T-helper 1 cell treated with Interleukin-12 subunit alpha and Interleukin-12 subunit beta and Interleukin-4 antibody, amounts not matched to agents 30 μg/mL and 1 μg/mL, for 36 hours (primary cell): ENCODE data around the gene TBXAS1.

ENCODE experiments used
- H3K27ac Mint-ChIP-seq: one replicate; pipeline ENCODE4 v1.8.0; 2021; ENCODE audit warnings: mild to moderate bottlenecking, mixed read lengths
- H3K27me3 Mint-ChIP-seq: one replicate; pipeline ENCODE4 v1.8.0; 2021; ENCODE audit warnings: low read depth, mixed read lengths
- H3K36me3 Mint-ChIP-seq: one replicate; pipeline ENCODE4 v1.8.0; 2021; ENCODE audit warnings: low read depth, mixed read lengths
- H3K4me1 Mint-ChIP-seq: one replicate; pipeline ENCODE4 v1.8.0; 2021; ENCODE audit warnings: low read depth, mixed read lengths
- H3K4me3 Mint-ChIP-seq: one replicate; pipeline ENCODE4 v1.8.0; 2021; ENCODE audit warnings: mild to moderate bottlenecking, moderate library complexity, mixed read lengths
- H3K9me3 Mint-ChIP-seq: one replicate; pipeline ENCODE4 v1.8.0; 2021; ENCODE audit warnings: mixed read lengths

The TBXAS1 gene

GRCh38 chr7:139984642-139985539, 155.8 kb downstream of the TBXAS1 start:
- peaks cover 19% of the 10 kb centered on the region for H3K27me3 Mint-ChIP-seq
- H3K36me3 Mint-ChIP-seq = no peaks in the 10 kb centered on the region
- H3K4me1 Mint-ChIP-seq = peaks cover 12% of the 10 kb centered on the region
- H3K27ac Mint-ChIP-seq = no peak overlapping the region
- no peaks in the 10 kb centered on the region for H3K9me3 Mint-ChIP-seq
- H3K4me3 Mint-ChIP-seq = no peak overlapping the region

- Mint-ChIP-seq H3K36me3 (no peaks in the 10 kb centered on the region), H3K4me3 (no peak overlapping the region), H3K27ac (no peak overlapping the region), H3K9me3 (no peaks in the 10 kb centered on the region), H3K27me3 (peaks cover 19% of the 10 kb centered on the region), H3K4me1 (peaks cover 6% of the 10 kb centered on the region)
Observed at GRCh38 chr7:139985811-139986210, 156.7 kb downstream of the TBXAS1 start.

- H3K4me1 Mint-ChIP-seq = peaks cover 2% of the 10 kb centered on the region
Observed at GRCh38 chr7:139987691-139988516, 158.8 kb downstream of the TBXAS1 start.

GRCh38 chr7:139989366-139990141, 160.5 kb downstream of the TBXAS1 start:
- Mint-ChIP-seq H3K4me1 (peaks cover 2% of the 10 kb centered on the region), H3K27ac (no peak overlapping the region), H3K27me3 (peaks cover 3% of the 10 kb centered on the region), H3K4me3 (no peak overlapping the region), H3K9me3 (no peaks in the 10 kb centered on the region), H3K36me3 (no peaks in the 10 kb centered on the region)

More at GRCh38 chr7:139987691-139988516, 158.8 kb downstream of the TBXAS1 start:
- Mint-ChIP-seq H3K27me3 (peaks cover 18% of the 10 kb centered on the region), H3K36me3 (no peaks in the 10 kb centered on the region), H3K9me3 (no peaks in the 10 kb centered on the region), H3K4me3 (no peak overlapping the region), H3K27ac (no peak overlapping the region)

GRCh38 chr7:139990142-139990535, 161.1 kb downstream of the TBXAS1 start:
- no peaks in the 10 kb centered on the region for H3K36me3 Mint-ChIP-seq
- H3K4me1 Mint-ChIP-seq = no peaks in the 10 kb centered on the region
- no peaks in the 10 kb centered on the region for H3K27me3 Mint-ChIP-seq
- H3K27ac Mint-ChIP-seq = no peak overlapping the region
- no peaks in the 10 kb centered on the region for H3K9me3 Mint-ChIP-seq
- no peak overlapping the region for H3K4me3 Mint-ChIP-seq

GRCh38 chr7:139990571-139991268, 161.7 kb downstream of the TBXAS1 start:
- Mint-ChIP-seq H3K9me3 (no peaks in the 10 kb centered on the region), H3K36me3 (no peaks in the 10 kb centered on the region), H3K27ac (no peak overlapping the region), H3K27me3 (no peaks in the 10 kb centered on the region), H3K4me1 (no peaks in the 10 kb centered on the region), H3K4me3 (no peak overlapping the region)

GRCh38 chr7:139991269-139991666, 162.2 kb downstream of the TBXAS1 start:
- Mint-ChIP-seq H3K27me3 (no peaks in the 10 kb centered on the region), H3K9me3 (no peaks in the 10 kb centered on the region), H3K4me1 (no peaks in the 10 kb centered on the region), H3K27ac (no peak overlapping the region), H3K36me3 (no peaks in the 10 kb centered on the region), H3K4me3 (no peak overlapping the region)

- H3K36me3 Mint-ChIP-seq = no peaks in the 10 kb centered on the region
- no peaks in the 10 kb centered on the region for H3K9me3 Mint-ChIP-seq
- no peaks in the 10 kb centered on the region for H3K4me1 Mint-ChIP-seq
- H3K27me3 Mint-ChIP-seq = no peaks in the 10 kb centered on the region
- H3K4me3 Mint-ChIP-seq = no peak overlapping the region
- no peak overlapping the region for H3K27ac Mint-ChIP-seq
Observed at GRCh38 chr7:139991911-139992310, 162.8 kb downstream of the TBXAS1 start.

- no peaks in the 10 kb centered on the region for H3K9me3 Mint-ChIP-seq
- H3K27me3 Mint-ChIP-seq = no peaks in the 10 kb centered on the region
- H3K4me1 Mint-ChIP-seq = no peaks in the 10 kb centered on the region
- H3K4me3 Mint-ChIP-seq = no peak overlapping the region
- no peaks in the 10 kb centered on the region for H3K36me3 Mint-ChIP-seq
- H3K27ac Mint-ChIP-seq = no peak overlapping the region
Observed at GRCh38 chr7:139992353-139993044, 163.4 kb downstream of the TBXAS1 start.

- Mint-ChIP-seq H3K4me3 (no peak overlapping the region), H3K27me3 (no peaks in the 10 kb centered on the region), H3K4me1 (no peaks in the 10 kb centered on the region), H3K9me3 (no peaks in the 10 kb centered on the region), H3K36me3 (no peaks in the 10 kb centered on the region), H3K27ac (no peak overlapping the region)
Observed at GRCh38 chr7:139993169-139993568, 164.1 kb downstream of the TBXAS1 start.

GRCh38 chr7:139993592-139993991, 164.5 kb downstream of the TBXAS1 start:
- Mint-ChIP-seq H3K9me3 (no peaks in the 10 kb centered on the region), H3K27ac (no peak overlapping the region), H3K36me3 (no peaks in the 10 kb centered on the region), H3K4me3 (no peak overlapping the region), H3K4me1 (no peaks in the 10 kb centered on the region), H3K27me3 (no peaks in the 10 kb centered on the region)

- H3K4me1 Mint-ChIP-seq = no peaks in the 10 kb centered on the region
Observed at GRCh38 chr7:139994356-139994755, 165.3 kb downstream of the TBXAS1 start.

GRCh38 chr7:139995017-139995915, 166.2 kb downstream of the TBXAS1 start:
- Mint-ChIP-seq H3K4me3 (no peak overlapping the region), H3K27me3 (no peaks in the 10 kb centered on the region), H3K27ac (no peak overlapping the region), H3K4me1 (no peaks in the 10 kb centered on the region), H3K36me3 (no peaks in the 10 kb centered on the region), H3K9me3 (no peaks in the 10 kb centered on the region)

More at GRCh38 chr7:139994356-139994755, 165.3 kb downstream of the TBXAS1 start:
- Mint-ChIP-seq H3K27ac (no peak overlapping the region), H3K27me3 (no peaks in the 10 kb centered on the region), H3K36me3 (no peaks in the 10 kb centered on the region), H3K9me3 (no peaks in the 10 kb centered on the region), H3K4me3 (no peak overlapping the region)
